Muscle of arm (tissue), 12 donors: Measurements from ENCODE around the gene PADI4. TPM values are rescaled to one million over a fixed set of nuclear protein-coding genes. Genes with fewer than 3 reads are reported as not detected.
A peak's percentile ranks its signal among the peaks of the same experiment; 100 is the strongest.
"Not testable (repeated sequence)": the region's sequence is repeated elsewhere in the genome, so short reads cannot be mapped to it uniquely, and the experiment has no call there.

Source experiments
- DNase-seq: peaks from one replicate; pipeline ENCODE4 v3.0.0-alpha.2; 2013
- polyA plus RNA-seq, 12 donors: library from polyadenylated mRNA; unstranded; fragments of 120-200 nt; gene quantifications; one replicate each; pipeline ENCODE4 v1.2.1, GENCODE V29; 2013; ENCODE audit not compliant: insufficient read length in 12 of 12

Gene PADI4
- polyA plus RNA-seq, 12 donors: 0.16 to 5.1 (median 0.49) TPM; not detected in 2

GRCh38 chr1:17377325-17377953, 69.4 kb downstream of the PADI4 start:
- no peak for DNase-seq

- no peak for DNase-seq
Observed at GRCh38 chr1:17381161-17381560, 73.2 kb downstream of the PADI4 start.

GRCh38 chr1:17392199-17392740, 84.3 kb downstream of the PADI4 start:
- no peak for DNase-seq

- DNase-seq: no peak
Observed at GRCh38 chr1:17393230-17393629, 85.2 kb downstream of the PADI4 start.

- no peak for DNase-seq
Observed at GRCh38 chr1:17397910-17398695, 90.1 kb downstream of the PADI4 start.

GRCh38 chr1:17400725-17401341, 92.8 kb downstream of the PADI4 start:
- DNase-seq: no peak

- DNase-seq: no peak
Observed at GRCh38 chr1:17401841-17402240, 93.8 kb downstream of the PADI4 start.

GRCh38 chr1:17403081-17403480, 95.1 kb downstream of the PADI4 start:
- no peak for DNase-seq

GRCh38 chr1:17404034-17404684, 96.2 kb downstream of the PADI4 start:
- no peak for DNase-seq

GRCh38 chr1:17404820-17405219, 96.8 kb downstream of the PADI4 start:
- DNase-seq: no peak

- peak; percentile 46 for DNase-seq
Observed at GRCh38 chr1:17405898-17406759, 98.1 kb downstream of the PADI4 start.

GRCh38 chr1:17406760-17407475, 98.9 kb downstream of the PADI4 start:
- DNase-seq: not testable (repeated sequence)

GRCh38 chr1:17407786-17408514, 100.0 kb downstream of the PADI4 start:
- not testable (repeated sequence) for DNase-seq

- DNase-seq: no peak
Observed at GRCh38 chr1:17409391-17409811, 101.4 kb downstream of the PADI4 start.

- DNase-seq: no peak
Observed at GRCh38 chr1:17412093-17412870, 104.3 kb downstream of the PADI4 start.
